HepG2 (cell line): ENCODE measurements around the gene CYTH2. TPM values are rescaled to one million over a fixed set of nuclear protein-coding genes. Genes with fewer than 3 reads are reported as not detected.

Experiments
- BRD4 ChIP-seq: sonication (generic); formaldehyde crosslinking; IDR thresholded peaks from 2 replicates; pipeline ENCODE4 v1.4.0; 2020; ENCODE audit warnings: missing genetic modification reagents
- FOXK1 ChIP-seq: sonication (generic); formaldehyde crosslinking; IDR thresholded peaks from 2 replicates; pipeline ENCODE4 v1.4.0; 2020; ENCODE audit warnings: low read depth, missing genetic modification reagents, borderline replicate concordance
- HNRNPH1 ChIP-seq: fragments of 200-400 bp; formaldehyde crosslinking; optimal IDR thresholded peaks from 2 replicates; pipeline ENCODE3; 2017; ENCODE audit warnings: mild to moderate bottlenecking, low read depth, low read length
- JARID2 ChIP-seq: sonication (generic); formaldehyde crosslinking; IDR thresholded peaks from 2 replicates; pipeline ENCODE4 v1.8.1; 2023; ENCODE audit warnings: missing genetic modification reagents, inconsistent platforms; ENCODE audit not compliant: insufficient replicate concordance
- KDM5B ChIP-seq: sonication (generic); formaldehyde crosslinking; IDR thresholded peaks from 2 replicates; pipeline ENCODE4 v1.4.0; 2020; ENCODE audit warnings: missing genetic modification reagents, mild to moderate bottlenecking, borderline replicate concordance
- LCORL ChIP-seq, 2 experiments: fragments of 450-650 bp in 1 of 2; sonication (generic) in 1 of 2; formaldehyde crosslinking in 1 of 2; IDR thresholded peaks; 2 replicates each; pipeline versions ENCODE4 v1.5.0 to v1.6.1; 2017 to 2020; ENCODE audit warnings: antibody characterized with exemption in 1 of 2, missing genetic modification reagents in 1 of 2
- NBN ChIP-seq: fragments of 450-650 bp; conservative IDR thresholded peaks from 2 replicates; pipeline ENCODE4 v1.6.1; 2017
- NCOA1 ChIP-seq: sonication (generic); formaldehyde crosslinking; IDR thresholded peaks from 2 replicates; pipeline ENCODE4 v1.9.0; 2021; ENCODE audit warnings: missing genetic modification reagents
- NCOA2 ChIP-seq: sonication (generic); formaldehyde crosslinking; IDR thresholded peaks from 2 replicates; pipeline ENCODE4 v1.8.0; 2022; ENCODE audit warnings: inconsistent platforms
- NPAS2 ChIP-seq: sonication (generic); formaldehyde crosslinking; IDR thresholded peaks from 2 replicates; pipeline ENCODE4 v1.8.0; 2022; ENCODE audit warnings: mild to moderate bottlenecking, missing genetic modification reagents, borderline replicate concordance
- PAF1 ChIP-seq: IDR thresholded peaks from 2 replicates; pipeline ENCODE4 v1.6.1; 2016; ENCODE audit warnings: missing genetic modification reagents, missing compliant biosample characterization
- PHF8 ChIP-seq: sonication (generic); formaldehyde crosslinking; IDR thresholded peaks from 2 replicates; pipeline ENCODE4 v1.5.0; 2020; ENCODE audit warnings: missing genetic modification reagents
- STAT6 ChIP-seq: sonication (generic); formaldehyde crosslinking; IDR thresholded peaks from 2 replicates; pipeline ENCODE4 v1.4.0; 2020; ENCODE audit warnings: missing genetic modification reagents, mild to moderate bottlenecking, borderline replicate concordance
- TAF1 ChIP-seq: sonication (generic); formaldehyde crosslinking; IDR thresholded peaks from 2 replicates; pipeline ENCODE4 v1.4.0; 2020; ENCODE audit warnings: missing genetic modification reagents
- TCF12 ChIP-seq, 2 experiments: fragments of 450-650 bp in 1 of 2; sonication (generic) in 1 of 2; formaldehyde crosslinking in 1 of 2; IDR thresholded peaks; 2 replicates each; pipeline versions ENCODE4 v1.6.1 to v1.8.0; 2017 to 2022; ENCODE audit warnings: antibody characterized with exemption in 1 of 2, mild to moderate bottlenecking in 1 of 2, missing genetic modification reagents in 1 of 2, moderate library complexity in 1 of 2
- TMF1 ChIP-seq: sonication (generic); formaldehyde crosslinking; IDR thresholded peaks from 2 replicates; pipeline ENCODE4 v1.8.1; 2022; ENCODE audit warnings: low read depth, missing genetic modification reagents
- WIZ ChIP-seq: sonication (generic); formaldehyde crosslinking; IDR thresholded peaks from 2 replicates; pipeline ENCODE4 v1.5.1; 2020; ENCODE audit warnings: mild to moderate bottlenecking, missing genetic modification reagents
- ZFX ChIP-seq: sonication (generic); formaldehyde crosslinking; IDR thresholded peaks from 2 replicates; pipeline ENCODE4 v1.4.0; 2020; ENCODE audit warnings: mild to moderate bottlenecking, low read depth, missing genetic modification reagents, moderate library complexity
- ZMAT3 ChIP-seq: sonication (generic); formaldehyde crosslinking; conservative IDR thresholded peaks from 2 replicates; pipeline ENCODE4 v1.7.0; 2021; ENCODE audit warnings: missing genetic modification reagents
- ZNF329 ChIP-seq: sonication (generic); formaldehyde crosslinking; IDR thresholded peaks from 2 replicates; pipeline ENCODE4 v1.9.0; 2021; ENCODE audit warnings: low read depth, mild to moderate bottlenecking, missing genetic modification reagents
- ZNF33B ChIP-seq: sonication (generic); formaldehyde crosslinking; IDR thresholded peaks from 2 replicates; pipeline ENCODE4 v1.5.1; 2020; ENCODE audit warnings: mild to moderate bottlenecking, missing genetic modification reagents
- ZNF441 ChIP-seq: sonication (generic); formaldehyde crosslinking; IDR thresholded peaks from 2 replicates; pipeline ENCODE4 v1.7.0; 2021; ENCODE audit warnings: missing genetic modification reagents, borderline replicate concordance
- ZNF570 ChIP-seq: sonication (generic); formaldehyde crosslinking; IDR thresholded peaks from 2 replicates; pipeline ENCODE4 v1.4.0; 2020; ENCODE audit warnings: mild to moderate bottlenecking, missing genetic modification reagents, borderline replicate concordance
- ZNF766 ChIP-seq: sonication (generic); formaldehyde crosslinking; IDR thresholded peaks from 2 replicates; pipeline ENCODE4 v1.5.0; 2020; ENCODE audit warnings: missing genetic modification reagents, borderline replicate concordance
- polyA plus RNA-seq, 8 experiments: library from polyadenylated mRNA; depleted of rRNA in 3 of 8; stranded (reverse) in 7 of 8; unstranded in 1 of 8; fragments of >200 nt; fragmentation: Illumina TruSeq in 4 of 8; extraction: Trizol in 4 of 8; gene quantifications; 2 replicates each; pipeline versions ENCODE4 v1.2.1 to v1.2.3, GENCODE V29; 2011 to 2016; ENCODE audit warnings: low read depth in 4 of 8, missing spikeins in 1 of 8, mixed read lengths in 1 of 8; ENCODE audit not compliant: insufficient read depth in 1 of 8
- total RNA-seq, 5 experiments: library from RNA; depleted of rRNA; stranded (reverse); fragments of >200 nt; fragmentation: Illumina TruSeq; extraction: Trizol; gene quantifications; 2 replicates each; pipeline ENCODE4 v1.2.3, GENCODE V29; 2016; ENCODE audit warnings: low read depth in 1 of 5
- TF ChIP-seq, protein P1 (sequence below): sonication (generic); formaldehyde crosslinking; conservative IDR thresholded peaks from 2 replicates; pipeline ENCODE4 v1.4.0; 2020; ENCODE audit warnings: missing genetic modification reagents
- TF ChIP-seq, protein P2 (sequence below): IDR thresholded peaks from 2 replicates; pipeline ENCODE4 v1.6.1; 2012; ENCODE audit warnings: inconsistent platforms

The CYTH2 gene
- total and polyA plus RNA-seq, 2 of the 13 experiments (the other 11 are each of a cell fraction or from before 2014, with no cell fraction given): 16.5 to 39.3 TPM

DNA sequence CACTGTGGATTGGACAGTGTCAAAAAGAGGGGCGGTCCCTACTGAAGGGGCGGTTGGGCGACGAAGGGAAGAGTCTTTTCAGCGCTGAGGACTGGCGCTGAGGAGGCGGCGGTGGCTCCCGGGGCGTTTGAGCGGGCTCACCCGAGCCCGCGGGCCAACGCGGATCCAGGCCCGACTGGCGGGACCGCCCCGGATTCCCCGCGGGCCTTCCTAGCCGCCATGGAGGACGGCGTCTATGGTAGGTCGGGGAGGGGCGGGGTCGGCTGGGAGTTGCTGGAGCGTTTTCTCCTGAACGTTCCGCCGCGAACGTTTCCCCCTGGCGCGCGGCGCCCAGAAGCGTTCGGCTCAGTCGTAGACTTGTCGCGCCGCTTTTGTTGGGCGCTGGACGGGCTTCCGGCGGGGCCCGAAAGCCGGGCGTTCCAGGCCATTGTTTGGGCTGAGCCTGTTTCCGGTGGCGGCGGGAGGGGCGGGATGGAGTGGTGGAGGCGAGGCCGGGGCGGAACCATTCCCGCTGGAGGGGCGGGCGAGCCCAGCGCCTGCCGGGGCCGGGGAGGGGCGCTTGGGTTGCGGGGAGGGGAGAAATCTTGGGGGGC lies at the start of gene CYTH2 (continued):
- TF ChIP-seq ZNF329 (CRISPR knock-in tag) (peak; percentile 80; the same call in 1 of the 2 replicates), TMF1 (peak; percentile 75; the same call in 1 of the 2 replicates), ZNF33B (CRISPR knock-in tag) (0 out of 2 replicates have a peak, but pooled peaks have one; percentile 61), NPAS2 (CRISPR knock-in tag) (no peak), NCOA2 (CRISPR knock-in tag) (0 out of 2 replicates have a peak, but pooled peaks have one; percentile 3), ZNF570 (CRISPR knock-in tag) (no peak), ZNF766 (peak; percentile 62; the same call in 1 of the 2 replicates), NCOA1 (CRISPR knock-in tag) (0 out of 2 replicates have a peak, but pooled peaks have one; percentile 57), BRD4 (peak; percentile 32; the same call in 1 of the 2 replicates), TAF1 (CRISPR knock-in tag) (peak; percentile 86), JARID2 (peak; percentile 84), WIZ (CRISPR knock-in tag) (no peak; the same call in 1 of the 2 replicates), HNRNPH1 (no peak), PAF1 (CRISPR knock-in tag) (no peak), FOXK1 (CRISPR knock-in tag) (no peak), ZFX (CRISPR knock-in tag) (peak; percentile 74), NBN (no peak), STAT6 (CRISPR knock-in tag) (0 out of 2 replicates have a peak, but pooled peaks have one; percentile 53), TCF12 (IDR thresholded peaks at IDR 0.05) (no peak), TCF12 (CRISPR knock-in tag; IDR thresholded peaks at IDR 0.05) (no peak), LCORL (IDR thresholded peaks at IDR 0.05) (no peak), LCORL (CRISPR knock-in tag; IDR thresholded peaks at IDR 0.05) (peak; percentile 77), PHF8 (CRISPR knock-in tag) (peak; percentile 79), KDM5B (CRISPR knock-in tag) (0 out of 2 replicates have a peak, but pooled peaks have one; percentile 39), ZMAT3 (CRISPR knock-in tag) (peak; percentile 81), ZNF441 (peak; percentile 64; the same call in 1 of the 2 replicates)
- TF ChIP-seq, protein P1, sequence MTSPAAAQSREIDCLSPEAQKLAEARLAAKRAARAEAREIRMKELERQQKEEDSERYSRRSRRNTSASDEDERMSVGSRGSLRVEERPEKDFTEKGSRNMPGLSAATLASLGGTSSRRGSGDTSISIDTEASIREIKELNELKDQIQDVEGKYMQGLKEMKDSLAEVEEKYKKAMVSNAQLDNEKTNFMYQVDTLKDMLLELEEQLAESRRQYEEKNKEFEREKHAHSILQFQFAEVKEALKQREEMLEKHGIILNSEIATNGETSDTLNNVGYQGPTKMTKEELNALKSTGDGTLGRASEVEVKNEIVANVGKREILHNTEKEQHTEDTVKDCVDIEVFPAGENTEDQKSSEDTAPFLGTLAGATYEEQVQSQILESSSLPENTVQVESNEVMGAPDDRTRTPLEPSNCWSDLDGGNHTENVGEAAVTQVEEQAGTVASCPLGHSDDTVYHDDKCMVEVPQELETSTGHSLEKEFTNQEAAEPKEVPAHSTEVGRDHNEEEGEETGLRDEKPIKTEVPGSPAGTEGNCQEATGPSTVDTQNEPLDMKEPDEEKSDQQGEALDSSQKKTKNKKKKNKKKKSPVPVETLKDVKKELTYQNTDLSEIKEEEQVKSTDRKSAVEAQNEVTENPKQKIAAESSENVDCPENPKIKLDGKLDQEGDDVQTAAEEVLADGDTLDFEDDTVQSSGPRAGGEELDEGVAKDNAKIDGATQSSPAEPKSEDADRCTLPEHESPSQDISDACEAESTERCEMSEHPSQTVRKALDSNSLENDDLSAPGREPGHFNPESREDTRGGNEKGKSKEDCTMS (CRISPR knock-in tag): no peak
- TF ChIP-seq, protein P2, sequence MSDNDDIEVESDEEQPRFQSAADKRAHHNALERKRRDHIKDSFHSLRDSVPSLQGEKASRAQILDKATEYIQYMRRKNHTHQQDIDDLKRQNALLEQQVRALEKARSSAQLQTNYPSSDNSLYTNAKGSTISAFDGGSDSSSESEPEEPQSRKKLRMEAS: peak; percentile 53; the same call in 1 of the 2 replicates
